ENCODE measurements around the gene PRDX4. TPM values are rescaled to one million over a fixed set of nuclear protein-coding genes. Genes with fewer than 3 reads are reported as not detected.

PRDX4 gene
- total RNA-seq, 1 donor from 2014 or later, result 254 TPM

Other genes starting within 250 kb of the PRDX4 start
- gene ACOT9, start 75.8 kb downstream of the PRDX4 start, total RNA-seq, result 56.3 and 59.0 TPM in 2 replicates
- gene SAT1, start 115.7 kb downstream of the PRDX4 start, total RNA-seq, result 191 and 1,141 TPM in 2 replicates
- 18.6 and 40.8 TPM in 2 replicates for gene APOO, start 240.4 kb downstream of the PRDX4 start, total RNA-seq
- gene CXorf58, start 240.5 kb downstream of the PRDX4 start, total RNA-seq, result not detected in 2 replicates

Measured in epithelial cell of proximal tubule (primary cell).